SK-N-SH (cell line): Measurements from ENCODE around the gene IDE. TPM values are rescaled to one million over a fixed set of nuclear protein-coding genes. Genes with fewer than 3 reads are reported as not detected.

ENCODE experiments used
- CTCF ChIA-PET: fragments of 300-600, 350-600 bp; formaldehyde crosslinking; extraction: SDS; loops from one replicate; lab custom pipeline; 2021; lab: Yijun Ruan, JAX
- POLR2A ChIA-PET: fragments of 350-600 bp; sonication (Branson Sonifier 250); formaldehyde crosslinking; extraction: SDS; loops from one replicate; lab custom pipeline; 2020; ENCODE audit warnings: antibody characterized with exemption, inconsistent platforms; lab: Yijun Ruan, JAX
- DNase-seq: peaks from one replicate; pipeline ENCODE4 v3.0.0; 2012
- H2AFZ ChIP-seq: fragments of 200-600 bp; sonication (generic); 2 replicates; pipeline ENCODE4 v1.8.1; 2016; ENCODE audit warnings: antibody characterized with exemption, mild to moderate bottlenecking, low read depth
- H3F3A ChIP-seq: fragments of 200-600 bp; sonication (generic); replicated peaks from 2 replicates; pipeline ENCODE3; 2016; ENCODE audit warnings: antibody characterized with exemption, mild to moderate bottlenecking; ENCODE audit not compliant: insufficient read depth
- H3K27ac ChIP-seq, 2 experiments: fragments of 200-500 bp in 1 of 2; fragments of 200-600 bp in 1 of 2; sonication (Bioruptor generic) in 1 of 2; sonication (generic), shearing (Covaris generic) in 1 of 2; 2 replicates each; pipeline versions ENCODE4 v1.5.1 to v1.6.1; 2014 to 2016; ENCODE audit warnings: low read depth in 2 of 2, inconsistent platforms in 1 of 2, low read length in 1 of 2, mild to moderate bottlenecking in 1 of 2, mixed read lengths in 1 of 2
- H3K27me3 ChIP-seq: fragments of 200-600 bp; sonication (generic), shearing (Covaris generic); 2 replicates; pipeline ENCODE4 v1.6.1; 2016; ENCODE audit warnings: mixed run types; ENCODE audit not compliant: insufficient read depth
- H3K36me3 ChIP-seq, 2 experiments: fragments of 200-500 bp in 1 of 2; fragments of 200-600 bp in 1 of 2; sonication (Bioruptor generic) in 1 of 2; sonication (generic) in 1 of 2; replicated peaks in 1 of 2; 2 replicates each; pipeline versions ENCODE3 to v1.5.1; 2014 to 2016; ENCODE audit warnings: low read length in 1 of 2, mild to moderate bottlenecking in 1 of 2; ENCODE audit not compliant: insufficient read depth in 2 of 2, control insufficient read depth in 1 of 2
- H3K4me1 ChIP-seq, 2 experiments: fragments of 200-500 bp in 1 of 2; fragments of 200-600 bp in 1 of 2; sonication (Bioruptor generic) in 1 of 2; sonication (generic), shearing (Covaris generic) in 1 of 2; 2 replicates each; pipeline versions ENCODE4 v1.5.1 to v1.6.1; 2014 to 2016; ENCODE audit warnings: low read depth in 1 of 2, low read length in 1 of 2, mixed run types in 1 of 2; ENCODE audit not compliant: insufficient read depth in 2 of 2, control insufficient read depth in 1 of 2
- H3K4me2 ChIP-seq: fragments of 200-600 bp; sonication (generic), shearing (Covaris generic); 2 replicates; pipeline ENCODE4 v1.6.1; 2017; ENCODE audit warnings: mixed run types
- H3K4me3 ChIP-seq, 2 experiments: fragments of 200-500 bp in 1 of 2; fragments of 200-600 bp in 1 of 2; sonication (Bioruptor generic) in 1 of 2; sonication (generic), shearing (Covaris generic) in 1 of 2; 2 replicates each; pipeline versions ENCODE4 v1.5.1 to v1.8.1; 2014 to 2016; ENCODE audit warnings: low read depth in 2 of 2, inconsistent platforms in 1 of 2, low read length in 1 of 2, mild to moderate bottlenecking in 1 of 2, mixed read lengths in 1 of 2, moderate library complexity in 1 of 2
- H3K79me2 ChIP-seq: fragments of 200-600 bp; sonication (generic); 2 replicates; pipeline ENCODE4 v1.8.1; 2017; ENCODE audit warnings: mild to moderate bottlenecking; ENCODE audit not compliant: insufficient read depth
- H3K9ac ChIP-seq: fragments of 200-600 bp; sonication (generic); 2 replicates; pipeline ENCODE4 v1.6.1; 2017; ENCODE audit warnings: mixed run types
- H3K9me2 ChIP-seq: fragments of 200-600 bp; sonication (generic); 2 replicates; pipeline ENCODE4 v1.6.1; 2017; ENCODE audit warnings: mixed run types
- H3K9me3 ChIP-seq: fragments of 200-600 bp; sonication (generic); 2 replicates; pipeline ENCODE4 v1.6.1; 2017; ENCODE audit warnings: mixed run types, mild to moderate bottlenecking, moderate library complexity
- H4K20me1 ChIP-seq: fragments of 200-600 bp; sonication (generic); 2 replicates; pipeline ENCODE4 v1.6.1; 2017; ENCODE audit warnings: mild to moderate bottlenecking, mixed run types; ENCODE audit not compliant: insufficient read depth
- CHD2 ChIP-seq: fragments of 150-350 bp; IDR thresholded peaks from 2 replicates; pipeline ENCODE4 v1.6.1; 2018; ENCODE audit warnings: low read length; ENCODE audit not compliant: partially characterized antibody
- CTCF ChIP-seq: fragments of 200-600 bp; sonication (generic); IDR thresholded peaks from 2 replicates; pipeline ENCODE4 v1.6.1; 2017; ENCODE audit warnings: antibody characterized with exemption, mild to moderate bottlenecking, moderate library complexity
- FOXJ3 ChIP-seq: sonication (generic); formaldehyde crosslinking; IDR thresholded peaks from 2 replicates; pipeline ENCODE4 v1.5.1; 2020; ENCODE audit warnings: mild to moderate bottlenecking, missing genetic modification reagents
- GATA2 ChIP-seq: sonication (generic); formaldehyde crosslinking; IDR thresholded peaks from 2 replicates; pipeline ENCODE4 v1.5.0; 2020; ENCODE audit warnings: mild to moderate bottlenecking, missing genetic modification reagents
- IRF3 ChIP-seq: fragments of 150-350 bp; IDR thresholded peaks from 2 replicates; pipeline ENCODE4 v1.6.1; 2016; ENCODE audit warnings: mild to moderate bottlenecking, low read depth, low read length
- JUND ChIP-seq: IDR thresholded peaks from 2 replicates; pipeline ENCODE4 v1.4.0; 2012
- NFIC ChIP-seq: IDR thresholded peaks from 2 replicates; pipeline ENCODE4 v1.4.0; 2012; ENCODE audit warnings: borderline replicate concordance
- NRF1 ChIP-seq: IDR thresholded peaks from 2 replicates; pipeline ENCODE4 v1.6.1; 2012; ENCODE audit warnings: low read depth, mild to moderate bottlenecking, low read length
- RAD21 ChIP-seq: IDR thresholded peaks from 2 replicates; pipeline ENCODE4 v1.6.1; 2012; ENCODE audit warnings: mild to moderate bottlenecking, low read length
- RCOR1 ChIP-seq: fragments of 150-350 bp; IDR thresholded peaks from 2 replicates; pipeline ENCODE4 v1.6.1; 2017; ENCODE audit warnings: antibody characterized with exemption, low read length
- TAF1 ChIP-seq: IDR thresholded peaks from 2 replicates; pipeline ENCODE4 v1.6.1; 2012; ENCODE audit warnings: low read depth, mild to moderate bottlenecking, low read length, moderate library complexity, borderline replicate concordance
- TCF12 ChIP-seq: IDR thresholded peaks from 2 replicates; pipeline ENCODE4 v1.4.0; 2012
- TEAD4 ChIP-seq: IDR thresholded peaks from 2 replicates; pipeline ENCODE4 v1.4.0; 2012; ENCODE audit warnings: mild to moderate bottlenecking, borderline replicate concordance; ENCODE audit not compliant: insufficient read depth
- YY1 ChIP-seq: IDR thresholded peaks from 2 replicates; pipeline ENCODE4 v1.4.0; 2012; ENCODE audit warnings: low read depth, mild to moderate bottlenecking
- WGBS: methylation state at CpG from one replicate; pipeline ENCODE4 v1.1.6; 2017; ENCODE audit warnings: low lambda C conversion rate; 5-methylcytosine and 5-hydroxymethylcytosine counted together
- polyA plus RNA-seq, 3 experiments: library from polyadenylated mRNA; depleted of rRNA; stranded (reverse); fragments of >200 nt; gene quantifications; 2 replicates each; pipeline ENCODE4 v1.2.3, GENCODE V29; 2012

IDE gene
- polyA plus RNA-seq, 1 of the 3 experiments (the other 2 are of a cell fraction), result 9.3 TPM

- no peaks in the 10 kb centered on the region for H3F3A ChIP-seq
- ChIA-PET CTCF (no interaction called here), POLR2A (no interaction called here)
- no peaks in the 10 kb centered on the region for H3K27me3 ChIP-seq
- H3K9me2 ChIP-seq, result no peaks in the 10 kb centered on the region
- no peak overlapping the region for H3K27ac ChIP-seq
- no peak overlapping the region for H3K9ac ChIP-seq
- 96% methylated on average over 6 of the region's 6 CpGs for WGBS
- TF ChIP-seq CTCF, result no peak
- TF ChIP-seq RCOR1, result no peak
- TF ChIP-seq GATA2 (CRISPR knock-in tag), result no peak
- TF ChIP-seq YY1, result no peak
- TF ChIP-seq JUND, result no peak
- no peak for TF ChIP-seq CHD2
- no peak for TF ChIP-seq IRF3
- no peak for TF ChIP-seq NRF1
- TF ChIP-seq FOXJ3 (CRISPR knock-in tag), result no peak
- no peak overlapping the region for H3K4me2 ChIP-seq
- no peaks in the 10 kb centered on the region for H4K20me1 ChIP-seq
- no peak for DNase-seq
- no peaks in the 10 kb centered on the region for H3K79me2 ChIP-seq
- no peak overlapping the region for H2AFZ ChIP-seq
- H3K4me3 ChIP-seq, result no peak overlapping the region
- no peaks in the 10 kb centered on the region for H3K9me3 ChIP-seq
- no peaks in the 10 kb centered on the region for H3K4me1 ChIP-seq
- no peaks in the 10 kb centered on the region for H3K36me3 ChIP-seq
Measured at GRCh38 chr10:92430103-92430502, 143.8 kb downstream of the IDE start.

- H3K9me2 ChIP-seq, result no peaks in the 10 kb centered on the region
- no peaks in the 10 kb centered on the region for H3K36me3 ChIP-seq
- H3K4me1 ChIP-seq, result no peaks in the 10 kb centered on the region
- DNase-seq, result no peak
- ChIA-PET POLR2A (interaction anchor here (0.7 kb wide), 1 partner anchor 471 kb away, joined by 3 read pairs; no protein-coding TSS in a partner anchor), CTCF (no interaction called here)
- H3K27me3 ChIP-seq, result no peaks in the 10 kb centered on the region
- H3K4me2 ChIP-seq, result no peak overlapping the region
- no peak overlapping the region for H3K9ac ChIP-seq
- no peak overlapping the region for H3K27ac ChIP-seq
- peaks cover 4% of the 10 kb centered on the region for H3F3A ChIP-seq
- no peak overlapping the region for H3K4me3 ChIP-seq
- H2AFZ ChIP-seq, result no peak overlapping the region
- no peak for TF ChIP-seq GATA2 (CRISPR knock-in tag)
- no peak for TF ChIP-seq TEAD4
- no peak for TF ChIP-seq JUND
- no peak for TF ChIP-seq NFIC
- TF ChIP-seq TAF1, result no peak
- TF ChIP-seq RAD21, result no peak
- TF ChIP-seq TCF12, result no peak
- TF ChIP-seq CHD2, result no peak
- no peak for TF ChIP-seq FOXJ3 (CRISPR knock-in tag)
- H4K20me1 ChIP-seq, result no peaks in the 10 kb centered on the region
- H3K79me2 ChIP-seq, result no peaks in the 10 kb centered on the region
- H3K9me3 ChIP-seq, result peaks cover 10% of the 10 kb centered on the region; the same call in 1 of the 2 replicates
Measured at GRCh38 chr10:92421550-92421949, 152.3 kb downstream of the IDE start.
